ENCODE results near the gene CANX. TPM values are rescaled to one million over a fixed set of nuclear protein-coding genes. Genes with fewer than 3 reads are reported as not detected.

The CANX gene
- polyA plus RNA-seq, 1 experiment, result 817 TPM

DNA sequence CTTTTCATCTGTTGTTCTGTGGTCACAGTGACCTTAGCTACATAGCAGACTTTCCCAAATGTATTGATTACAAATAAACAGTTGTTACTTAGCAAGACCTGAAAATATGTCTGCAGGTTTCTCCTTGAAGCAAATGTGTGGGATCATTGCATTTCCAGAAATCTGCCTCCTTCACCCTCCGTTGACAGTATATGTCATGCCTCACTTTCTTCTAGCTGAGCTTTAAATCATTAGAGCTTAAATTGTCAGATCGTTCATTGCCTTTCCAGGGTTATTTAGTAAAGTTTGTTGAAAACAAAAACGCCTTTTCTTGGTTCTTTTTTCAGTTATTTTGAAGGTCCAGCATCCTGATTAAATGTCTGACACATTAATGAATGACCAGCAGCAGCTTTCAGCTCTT, 31.6 kb downstream of the CANX start:
- CTCF ChIA-PET, result interaction anchor here (1.0 to 3.3 kb wide), 2 partner anchors 33 to 67 kb away, joined by 3 to 11 read pairs; no protein-coding TSS in a partner anchor

GRCh38 chr5:179730852-179731251, 32.1 kb downstream of the CANX start:
- Histone ChIP-seq H3K27me3 (ENCODE audit: control insufficient read depth, insufficient read depth, low read length) (no peaks in the 10 kb centered on the region), H3K9me3 (ENCODE audit: control insufficient read depth, insufficient read depth, low read length) (no peaks in the 10 kb centered on the region; the same call in 1 of the 2 replicates), H3K4me3 (ENCODE audit: low read depth, low read length) (no peak overlapping the region), H3K27ac (ENCODE audit: low read depth, low read length) (no peak overlapping the region)
- TF ChIP-seq, protein P1, sequence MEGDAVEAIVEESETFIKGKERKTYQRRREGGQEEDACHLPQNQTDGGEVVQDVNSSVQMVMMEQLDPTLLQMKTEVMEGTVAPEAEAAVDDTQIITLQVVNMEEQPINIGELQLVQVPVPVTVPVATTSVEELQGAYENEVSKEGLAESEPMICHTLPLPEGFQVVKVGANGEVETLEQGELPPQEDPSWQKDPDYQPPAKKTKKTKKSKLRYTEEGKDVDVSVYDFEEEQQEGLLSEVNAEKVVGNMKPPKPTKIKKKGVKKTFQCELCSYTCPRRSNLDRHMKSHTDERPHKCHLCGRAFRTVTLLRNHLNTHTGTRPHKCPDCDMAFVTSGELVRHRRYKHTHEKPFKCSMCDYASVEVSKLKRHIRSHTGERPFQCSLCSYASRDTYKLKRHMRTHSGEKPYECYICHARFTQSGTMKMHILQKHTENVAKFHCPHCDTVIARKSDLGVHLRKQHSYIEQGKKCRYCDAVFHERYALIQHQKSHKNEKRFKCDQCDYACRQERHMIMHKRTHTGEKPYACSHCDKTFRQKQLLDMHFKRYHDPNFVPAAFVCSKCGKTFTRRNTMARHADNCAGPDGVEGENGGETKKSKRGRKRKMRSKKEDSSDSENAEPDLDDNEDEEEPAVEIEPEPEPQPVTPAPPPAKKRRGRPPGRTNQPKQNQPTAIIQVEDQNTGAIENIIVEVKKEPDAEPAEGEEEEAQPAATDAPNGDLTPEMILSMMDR (IDR thresholded peaks at IDR 0.05; ENCODE audit: low read depth, low read length), result no peak
- ChIA-PET CTCF (interaction anchor here (1.0 to 3.3 kb wide), 2 partner anchors 32 to 66 kb away, joined by 3 to 11 read pairs; no protein-coding TSS in a partner anchor), POLR2A (interaction anchor here (0.7 to 1.7 kb wide), 2 partner anchors 31 to 129 kb away, joined by 4 to 7 read pairs; partner anchors contain the start of gene CANX)
- no peak for DNase-seq (ENCODE audit: low read depth, low spot score)

More for the DNA sequence above, 31.6 kb downstream of the CANX start:
- H3K27ac ChIP-seq (ENCODE audit: low read depth, low read length), result no peak overlapping the region
- no peaks in the 10 kb centered on the region; the same call in 1 of the 2 replicates for H3K9me3 ChIP-seq (ENCODE audit: control insufficient read depth, insufficient read depth, low read length)
- DNase-seq (ENCODE audit: low read depth, low spot score), result no peak
- H3K4me3 ChIP-seq (ENCODE audit: low read depth, low read length), result no peak overlapping the region
- POLR2A ChIA-PET, result interaction anchor here (0.5 kb wide), 1 partner anchor 36 kb away, joined by 8 read pairs; no protein-coding TSS in a partner anchor
- H3K27me3 ChIP-seq (ENCODE audit: control insufficient read depth, insufficient read depth, low read length), result no peaks in the 10 kb centered on the region
- TF ChIP-seq, protein P1 (IDR thresholded peaks at IDR 0.05; ENCODE audit: low read depth, low read length), result no peak

GRCh38 chr5:179731791-179732411, 33.1 kb downstream of the CANX start:
- CTCF ChIA-PET, result interaction anchor here (0.7 to 3.3 kb wide), 2 partner anchors 31 to 718 kb away, joined by 3 to 11 read pairs; no protein-coding TSS in a partner anchor
- TF ChIP-seq, protein P1 (IDR thresholded peaks at IDR 0.05; ENCODE audit: low read depth, low read length), result no peak
- H3K27ac ChIP-seq (ENCODE audit: low read depth, low read length), result peak overlapping the region; percentile 83
- POLR2A ChIA-PET, result interaction anchor here (0.7 to 1.7 kb wide), 16 partner anchors 9 to 176 kb away, joined by 3 to 14 read pairs (median 4); partner anchors contain the start of genes CANX, HNRNPH1 and SQSTM1
- DNase-seq (ENCODE audit: low read depth, low spot score), result peak; percentile 60
- no peaks in the 10 kb centered on the region for H3K27me3 ChIP-seq (ENCODE audit: control insufficient read depth, insufficient read depth, low read length)
- peak overlapping the region; percentile 40 for H3K4me3 ChIP-seq (ENCODE audit: low read depth, low read length)
- H3K9me3 ChIP-seq (ENCODE audit: control insufficient read depth, insufficient read depth, low read length), result no peaks in the 10 kb centered on the region; the same call in 1 of the 2 replicates

- peak; percentile 100 for DNase-seq (ENCODE audit: low read depth, low spot score)
- ChIA-PET CTCF (interaction anchor here (3.3 kb wide), 1 partner anchor 31 kb away, joined by 11 read pairs; no protein-coding TSS in a partner anchor), POLR2A (interaction anchor here (0.7 to 1.7 kb wide), 15 partner anchors 9 to 176 kb away, joined by 3 to 14 read pairs (median 4); partner anchors contain the start of genes CANX, HNRNPH1 and SQSTM1)
- TF ChIP-seq, protein P1 (IDR thresholded peaks at IDR 0.05; ENCODE audit: low read depth, low read length), result no peak
- Histone ChIP-seq H3K9me3 (ENCODE audit: control insufficient read depth, insufficient read depth, low read length) (no peaks in the 10 kb centered on the region; the same call in 1 of the 2 replicates), H3K27ac (ENCODE audit: low read depth, low read length) (peak within 1 kb of the TSS; percentile 83), H3K4me3 (ENCODE audit: low read depth, low read length) (peak within 1 kb of the TSS; percentile 88), H3K27me3 (ENCODE audit: control insufficient read depth, insufficient read depth, low read length) (no peaks in the 10 kb centered on the region)
Measured at GRCh38 chr5:179732412-179732917, 33.7 kb downstream of the CANX start, which contains the start of gene MAML1. MAML1 (plus strand) TSS chr5:179732822; CDS start chr5:179733113, 291 bp downstream.
